Thoracic aorta (tissue), 2 donors: ENCODE measurements around the gene HTR5A. TPM values are rescaled to one million over a fixed set of nuclear protein-coding genes. Genes with fewer than 3 reads are reported as not detected.

ENCODE experiments used
- ATAC-seq: fragments of 150-250 bp; one replicate; pipeline ENCODE4 v1.8.0; 2017; ENCODE audit warnings: low read depth; ENCODE audit not compliant: insufficient number of reproducible peaks, low FRiP score
- DNase-seq: peaks from one replicate; pipeline ENCODE4 v3.0.0-alpha.2; 2020; ENCODE audit warnings: low spot score
- H3K27ac ChIP-seq, 2 donors: fragments of 200-600 bp; sonication (generic); 1 replicate in 1 of 2; 2 replicates in 1 of 2; pipeline ENCODE4 v1.5.1; 2016; ENCODE audit warnings: mild to moderate bottlenecking in 2 of 2, moderate library complexity in 2 of 2
- H3K27me3 ChIP-seq: fragments of 200-600 bp; sonication (generic); replicated peaks from 2 replicates; pipeline ENCODE4 v1.6.0; 2016; ENCODE audit warnings: mild to moderate bottlenecking; ENCODE audit not compliant: insufficient read depth
- H3K36me3 ChIP-seq: fragments of 200-600 bp; sonication (generic); one replicate; pipeline ENCODE4 v1.5.1; 2016
- H3K4me1 ChIP-seq, 2 donors: fragments of 200-600 bp; sonication (generic); 1 replicate in 1 of 2; 2 replicates in 1 of 2; pipeline versions ENCODE4 v1.5.1 to v1.6.0; 2016; ENCODE audit warnings: low read depth in 2 of 2, mild to moderate bottlenecking in 1 of 2; ENCODE audit not compliant: control insufficient read depth in 1 of 2
- H3K4me3 ChIP-seq: fragments of 200-600 bp; sonication (generic); 2 replicates; pipeline ENCODE4 v1.5.1; 2016; ENCODE audit warnings: mild to moderate bottlenecking
- H3K9me3 ChIP-seq: fragments of 200-600 bp; sonication (generic); 2 replicates; pipeline ENCODE4 v1.5.1; 2016
- total RNA-seq, 2 donors: library from RNA; depleted of rRNA; stranded (reverse); fragments of >200 nt; gene quantifications; one replicate each; pipeline versions ENCODE4 v1.1.0 to v1.2.3, GENCODE V29; 2016
- TF ChIP-seq, protein P1 (sequence below): fragments of 200-600 bp; sonication (generic); IDR thresholded peaks from one replicate; pipeline ENCODE4 v1.5.1; 2019; ENCODE audit warnings: antibody characterized with exemption

HTR5A gene
- total RNA-seq, 2 donors from 2014 or later = not detected

DNA sequence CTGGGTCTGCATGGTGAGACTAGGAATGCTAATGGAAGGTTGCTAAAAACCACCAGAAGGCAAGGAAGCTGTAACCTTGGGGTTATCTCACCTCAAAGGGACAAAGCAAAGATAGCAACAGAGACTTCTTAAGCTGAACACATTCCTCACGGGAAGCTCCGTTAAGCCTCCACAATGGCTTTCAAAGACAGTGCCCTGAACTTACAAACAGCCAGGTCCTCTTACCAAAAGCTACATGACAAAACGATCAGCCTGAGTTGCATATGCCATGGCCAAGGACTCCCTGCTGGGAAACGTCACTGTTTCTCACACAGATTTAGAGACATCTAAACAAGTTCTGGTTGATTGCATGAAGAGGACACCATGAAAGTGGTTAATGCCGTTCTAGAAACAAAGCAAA, 52.7 kb downstream of the HTR5A start:
- Histone ChIP-seq H3K36me3 (no peaks in the 10 kb centered on the region), H3K4me3 (no peak overlapping the region), H3K4me1 (no peaks in the 10 kb centered on the region), H3K27me3 (no peaks in the 10 kb centered on the region), H3K9me3 (no peaks in the 10 kb centered on the region), H3K27ac (no peak overlapping the region)
- DNase-seq = no peak
- TF ChIP-seq, protein P1, sequence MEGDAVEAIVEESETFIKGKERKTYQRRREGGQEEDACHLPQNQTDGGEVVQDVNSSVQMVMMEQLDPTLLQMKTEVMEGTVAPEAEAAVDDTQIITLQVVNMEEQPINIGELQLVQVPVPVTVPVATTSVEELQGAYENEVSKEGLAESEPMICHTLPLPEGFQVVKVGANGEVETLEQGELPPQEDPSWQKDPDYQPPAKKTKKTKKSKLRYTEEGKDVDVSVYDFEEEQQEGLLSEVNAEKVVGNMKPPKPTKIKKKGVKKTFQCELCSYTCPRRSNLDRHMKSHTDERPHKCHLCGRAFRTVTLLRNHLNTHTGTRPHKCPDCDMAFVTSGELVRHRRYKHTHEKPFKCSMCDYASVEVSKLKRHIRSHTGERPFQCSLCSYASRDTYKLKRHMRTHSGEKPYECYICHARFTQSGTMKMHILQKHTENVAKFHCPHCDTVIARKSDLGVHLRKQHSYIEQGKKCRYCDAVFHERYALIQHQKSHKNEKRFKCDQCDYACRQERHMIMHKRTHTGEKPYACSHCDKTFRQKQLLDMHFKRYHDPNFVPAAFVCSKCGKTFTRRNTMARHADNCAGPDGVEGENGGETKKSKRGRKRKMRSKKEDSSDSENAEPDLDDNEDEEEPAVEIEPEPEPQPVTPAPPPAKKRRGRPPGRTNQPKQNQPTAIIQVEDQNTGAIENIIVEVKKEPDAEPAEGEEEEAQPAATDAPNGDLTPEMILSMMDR = no peak
- ATAC-seq = no peak

DNA sequence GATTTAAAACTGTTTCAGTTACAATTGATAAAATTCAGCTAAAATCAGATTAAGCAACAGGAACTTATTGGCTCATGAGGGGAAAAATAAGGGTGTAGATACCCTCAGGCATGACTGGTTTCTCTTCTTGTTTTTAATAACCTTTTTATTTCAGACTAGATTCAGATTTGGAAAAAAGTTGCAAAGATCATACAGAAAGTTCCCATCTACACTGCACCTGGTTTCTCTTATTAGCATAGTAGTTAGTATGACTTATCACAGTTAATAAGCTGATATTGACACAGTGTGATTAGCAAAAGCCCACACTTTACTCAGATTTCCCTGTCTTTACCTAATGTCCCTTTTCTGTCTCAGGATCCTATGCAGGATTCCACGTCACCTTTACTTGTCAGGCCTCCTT, 53.3 kb downstream of the HTR5A start:
- H3K4me3 ChIP-seq = no peak overlapping the region
- H3K9me3 ChIP-seq = no peaks in the 10 kb centered on the region
- no peaks in the 10 kb centered on the region for H3K4me1 ChIP-seq
- TF ChIP-seq, protein P1 = no peak
- H3K27ac ChIP-seq = no peak overlapping the region
- H3K36me3 ChIP-seq = no peaks in the 10 kb centered on the region
- ATAC-seq (no peak), DNase-seq (no peak)
- H3K27me3 ChIP-seq = no peaks in the 10 kb centered on the region

DNA sequence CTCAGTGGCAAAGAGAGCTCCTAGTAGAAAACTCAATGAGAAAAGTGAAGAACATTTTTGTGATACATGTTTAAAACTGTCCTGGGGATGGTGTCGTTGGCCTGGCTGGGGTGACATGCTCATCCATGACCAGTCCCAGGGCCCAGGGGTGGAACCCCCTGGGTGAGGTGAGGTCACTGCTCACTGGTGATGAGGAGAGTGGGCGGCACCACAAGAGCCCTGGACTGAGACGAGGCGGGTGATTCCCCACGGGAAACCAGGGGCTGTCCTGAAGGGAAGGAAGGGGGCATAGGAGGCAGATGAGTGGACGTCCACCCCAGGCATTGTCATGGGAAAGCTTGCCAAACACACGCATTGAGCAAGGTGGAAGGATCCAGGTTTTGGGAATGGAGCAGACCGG, 54.6 kb downstream of the HTR5A start:
- Histone ChIP-seq H3K27me3 (no peaks in the 10 kb centered on the region), H3K4me3 (no peak overlapping the region), H3K36me3 (no peaks in the 10 kb centered on the region), H3K27ac (no peak overlapping the region), H3K4me1 (no peaks in the 10 kb centered on the region), H3K9me3 (no peaks in the 10 kb centered on the region)
- ATAC-seq (no peak), DNase-seq (no peak)
- TF ChIP-seq, protein P1 = no peak

DNA sequence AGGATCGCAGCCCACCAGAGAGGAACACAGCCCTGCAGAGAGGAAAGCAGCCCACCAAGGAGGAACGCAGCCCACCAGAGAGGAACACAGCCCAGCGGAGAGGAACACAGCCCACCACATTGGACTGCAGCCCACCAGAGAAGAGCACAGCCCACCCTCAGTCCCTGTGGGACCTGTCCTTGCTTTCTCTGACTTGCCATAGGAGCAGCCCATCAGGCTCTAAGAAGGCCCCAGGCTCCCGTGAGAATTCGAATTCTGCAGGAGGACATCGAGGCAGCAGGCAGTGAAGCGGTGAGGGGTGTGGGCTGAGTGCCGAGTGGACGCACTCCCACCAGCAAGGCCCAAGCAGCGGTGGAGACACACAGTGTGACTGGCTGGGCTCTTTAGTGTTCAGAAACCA, 59.1 kb downstream of the HTR5A start:
- H3K27ac ChIP-seq = no peak overlapping the region
- H3K36me3 ChIP-seq = no peaks in the 10 kb centered on the region
- DNase-seq (no peak), ATAC-seq (no peak)
- H3K4me3 ChIP-seq = no peak overlapping the region
- no peaks in the 10 kb centered on the region for H3K4me1 ChIP-seq
- no peaks in the 10 kb centered on the region for H3K27me3 ChIP-seq
- H3K9me3 ChIP-seq = no peaks in the 10 kb centered on the region
- TF ChIP-seq, protein P1 = no peak

DNA sequence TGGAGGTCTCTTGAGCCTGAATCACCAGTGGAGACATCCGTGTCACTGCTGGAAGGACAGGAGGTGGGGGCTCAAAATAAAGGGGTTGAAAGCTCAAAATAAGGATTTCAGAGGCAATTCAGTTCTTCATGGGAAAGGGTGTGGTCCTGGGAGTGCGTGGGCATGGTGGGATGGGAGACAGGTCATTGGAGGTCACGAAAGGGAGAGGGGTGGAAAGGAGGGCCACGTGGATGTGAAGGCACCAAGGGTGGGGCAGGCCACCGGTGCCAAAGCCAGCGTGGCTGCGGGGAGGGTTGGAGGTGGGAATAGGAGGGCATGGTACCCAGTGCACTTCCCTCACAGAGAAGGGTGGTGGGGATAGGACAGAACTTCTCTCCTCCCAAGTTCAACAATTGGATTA, 59.7 kb downstream of the HTR5A start:
- no peaks in the 10 kb centered on the region for H3K27me3 ChIP-seq
- no peak overlapping the region for H3K4me3 ChIP-seq
- H3K4me1 ChIP-seq = no peaks in the 10 kb centered on the region
- ATAC-seq (no peak), DNase-seq (no peak)
- TF ChIP-seq, protein P1 = no peak
- no peaks in the 10 kb centered on the region for H3K36me3 ChIP-seq
- no peaks in the 10 kb centered on the region for H3K9me3 ChIP-seq
- no peak overlapping the region for H3K27ac ChIP-seq
